Neural cell (in vitro differentiated cells): ENCODE data around the gene AP1M2. TPM values are rescaled to one million over a fixed set of nuclear protein-coding genes. Genes with fewer than 3 reads are reported as not detected.

Experiments used
- H2AFZ ChIP-seq: fragments of 200-600, 300-800 bp; sonication (generic), shearing (Covaris generic); 2 replicates; pipeline ENCODE4 v1.6.0; 2014; ENCODE audit warnings: low read depth, mild to moderate bottlenecking, antibody characterized with exemption, low read length, moderate library complexity
- H3F3A ChIP-seq: fragments of 200-600 bp; shearing (Covaris generic); 2 replicates; pipeline ENCODE4 v1.6.1; 2016; ENCODE audit warnings: mild to moderate bottlenecking, moderate library complexity, mixed read lengths, antibody characterized with exemption, low read length; ENCODE audit not compliant: insufficient read depth, poor library complexity, severe bottlenecking
- H3K27ac ChIP-seq: fragments of 200-600, 300-800 bp; sonication (generic), shearing (Covaris generic); 2 replicates; pipeline ENCODE4 v1.5.1; 2014; ENCODE audit warnings: mild to moderate bottlenecking, low read length, moderate library complexity
- H3K27me3 ChIP-seq: fragments of 300-800, 200-600 bp; sonication (generic), shearing (Covaris generic); 2 replicates; pipeline ENCODE4 v1.6.0; 2014; ENCODE audit warnings: mild to moderate bottlenecking, low read depth, low read length, moderate library complexity; ENCODE audit not compliant: insufficient read depth
- H3K36me3 ChIP-seq: fragments of 300-800, 200-600 bp; sonication (generic), shearing (Covaris generic); 2 replicates; pipeline ENCODE4 v1.5.1; 2014; ENCODE audit warnings: mild to moderate bottlenecking, antibody characterized with exemption, low read length, moderate library complexity; ENCODE audit not compliant: insufficient read depth
- H3K4me2 ChIP-seq: fragments of 300-800, 200-600 bp; sonication (generic), shearing (Covaris generic); 2 replicates; pipeline ENCODE4 v1.6.0; 2014; ENCODE audit warnings: mild to moderate bottlenecking, low read length
- H3K4me3 ChIP-seq: fragments of 300-800, 200-600 bp; sonication (generic), shearing (Covaris generic); 2 replicates; pipeline ENCODE4 v1.5.1; 2014; ENCODE audit warnings: mild to moderate bottlenecking, low read length, moderate library complexity
- H3K79me2 ChIP-seq: fragments of 200-600 bp; shearing (Covaris generic); replicated peaks from 2 replicates; pipeline ENCODE4 v1.6.0; 2014; ENCODE audit warnings: mild to moderate bottlenecking, low read length, moderate library complexity; ENCODE audit not compliant: insufficient read depth
- H3K9ac ChIP-seq: fragments of 300-800, 200-600 bp; sonication (generic), shearing (Covaris generic); 2 replicates; pipeline ENCODE4 v1.6.1; 2016; ENCODE audit warnings: mild to moderate bottlenecking, low read length, mixed read lengths
- H3K9me2 ChIP-seq: fragments of 200-600 bp; shearing (Covaris generic); 2 replicates; pipeline ENCODE4 v1.6.1; 2016; ENCODE audit warnings: mild to moderate bottlenecking, low read length, mixed read lengths; ENCODE audit not compliant: insufficient read depth
- H3K9me3 ChIP-seq: fragments of 200-600, 300-800 bp; sonication (generic), shearing (Covaris generic); 2 replicates; pipeline ENCODE4 v1.6.1; 2016; ENCODE audit warnings: mild to moderate bottlenecking, mixed run types, low read length, moderate library complexity, mixed read lengths
- H4K20me1 ChIP-seq: fragments of 200-600 bp; shearing (Covaris generic); 2 replicates; pipeline ENCODE4 v1.6.1; 2016; ENCODE audit warnings: mild to moderate bottlenecking, mixed run types; ENCODE audit not compliant: insufficient read depth
- CTCF ChIP-seq: fragments of 450-650 bp; IDR thresholded peaks from 2 replicates; pipeline ENCODE4 v1.5.1; 2014; ENCODE audit warnings: antibody characterized with exemption, mild to moderate bottlenecking, moderate library complexity; ENCODE audit not compliant: poor library complexity, severe bottlenecking
- EP300 ChIP-seq: fragments of 450-650 bp; conservative IDR thresholded peaks from 2 replicates; pipeline ENCODE4 v1.6.1; 2014; ENCODE audit warnings: antibody characterized with exemption, mild to moderate bottlenecking, moderate library complexity; ENCODE audit not compliant: poor library complexity, severe bottlenecking
- EZH2 ChIP-seq: fragments of 200-600, 300-800 bp; shearing (Covaris generic), sonication (generic); IDR thresholded peaks from 2 replicates; pipeline ENCODE4 v1.6.1; 2014; ENCODE audit warnings: antibody characterized with exemption, low read length, borderline replicate concordance, mild to moderate bottlenecking; ENCODE audit not compliant: insufficient read depth, poor library complexity, severe bottlenecking
- MXI1 ChIP-seq: fragments of 450-650 bp; conservative IDR thresholded peaks from 2 replicates; pipeline ENCODE4 v1.6.1; 2014; ENCODE audit warnings: antibody characterized with exemption, mild to moderate bottlenecking; ENCODE audit not compliant: poor library complexity, severe bottlenecking
- POLR2AphosphoS5 ChIP-seq: IDR thresholded peaks from 2 replicates; pipeline ENCODE4 v1.6.1; 2012
- RAD21 ChIP-seq: fragments of 450-650 bp; conservative IDR thresholded peaks from 2 replicates; pipeline ENCODE4 v1.6.1; 2014; ENCODE audit warnings: antibody characterized with exemption, mild to moderate bottlenecking, moderate library complexity
- REST ChIP-seq: IDR thresholded peaks from 2 replicates; pipeline ENCODE4 v1.6.1; 2012; ENCODE audit warnings: borderline replicate concordance
- SMC3 ChIP-seq: fragments of 450-650 bp; conservative IDR thresholded peaks from 2 replicates; pipeline ENCODE4 v1.6.1; 2014; ENCODE audit warnings: antibody characterized with exemption, mild to moderate bottlenecking, moderate library complexity; ENCODE audit not compliant: poor library complexity
- TAF1 ChIP-seq: IDR thresholded peaks from 2 replicates; pipeline ENCODE4 v1.6.1; 2012; ENCODE audit warnings: low read depth
- polyA plus RNA-seq: library from polyadenylated mRNA; depleted of rRNA; stranded (reverse); fragments of >200 nt; gene quantifications from 2 replicates; pipeline ENCODE4 v1.2.3, GENCODE V29; 2014

The AP1M2 gene
- polyA plus RNA-seq, 1 donor from 2014 or later: 0.38 TPM

DNA sequence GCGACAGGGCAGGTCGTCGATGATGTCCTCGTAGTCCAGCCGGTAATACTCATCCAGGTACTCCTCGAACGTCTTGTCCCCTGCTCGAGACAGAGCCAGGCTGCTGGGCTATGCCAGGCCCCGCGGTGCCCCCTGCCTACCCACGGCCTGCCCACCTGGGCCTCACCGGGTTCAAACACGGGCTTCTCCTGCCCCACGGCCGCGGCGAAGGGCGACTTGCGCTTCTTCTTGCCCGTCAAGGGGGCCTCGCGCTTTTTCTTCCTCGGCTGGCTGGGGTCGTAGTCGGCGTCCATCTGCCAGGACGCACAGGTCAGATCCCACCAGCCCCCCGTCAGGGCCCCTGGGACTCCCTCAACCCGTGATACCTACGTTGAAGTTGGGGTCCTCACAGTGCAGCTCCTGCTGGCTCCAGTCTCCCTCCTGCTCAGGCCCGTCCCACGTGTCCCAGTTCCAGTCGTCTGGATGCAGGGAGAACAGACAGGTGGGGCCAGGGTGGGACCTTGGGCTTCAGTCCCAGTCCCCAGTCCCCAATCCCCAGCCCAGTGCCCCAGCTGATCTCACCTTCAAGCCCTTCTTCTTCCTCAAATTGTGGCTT lies 29.4 kb downstream of the AP1M2 start:
- peaks cover 2% of the 10 kb centered on the region for H3K36me3 ChIP-seq

DNA sequence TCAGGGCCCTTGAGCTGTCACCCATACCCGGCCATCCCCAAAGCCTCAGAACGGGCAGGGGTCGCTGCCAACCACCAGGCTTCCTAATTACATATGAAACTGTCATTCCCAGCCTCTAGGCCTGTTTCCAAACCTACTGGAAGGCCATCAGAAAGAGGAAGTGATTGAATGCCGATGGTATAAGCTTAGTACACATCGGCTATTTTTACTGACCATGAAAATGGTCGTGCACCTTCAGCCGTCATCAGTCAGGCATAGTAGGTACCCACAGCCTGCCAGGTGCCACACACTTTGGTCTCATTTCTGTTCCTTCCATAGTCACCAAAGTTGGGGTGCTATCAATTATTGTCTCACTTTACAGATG lies 31.5 kb downstream of the AP1M2 start:
- H3K4me3 ChIP-seq: no peak overlapping the region
- TF ChIP-seq CTCF: no peak
- TF ChIP-seq EZH2: no peak
- no peak for TF ChIP-seq SMC3
- no peak for TF ChIP-seq EP300
- no peak for TF ChIP-seq POLR2AphosphoS5
- TF ChIP-seq MXI1: no peak
- no peak for TF ChIP-seq RAD21
- no peak for TF ChIP-seq TAF1
- TF ChIP-seq REST: no peak
- no peaks in the 10 kb centered on the region for H3K9me2 ChIP-seq
- no peaks in the 10 kb centered on the region for H4K20me1 ChIP-seq
- H3K27ac ChIP-seq: no peak overlapping the region
- H3K36me3 ChIP-seq: peaks cover 7% of the 10 kb centered on the region
- no peaks in the 10 kb centered on the region for H3F3A ChIP-seq
- H3K9me3 ChIP-seq: no peaks in the 10 kb centered on the region
- H3K4me2 ChIP-seq: no peak overlapping the region
- no peaks in the 10 kb centered on the region for H3K27me3 ChIP-seq
- no peaks in the 10 kb centered on the region for H3K79me2 ChIP-seq
- H2AFZ ChIP-seq: no peak overlapping the region
- H3K9ac ChIP-seq: no peak overlapping the region

More for the DNA sequence above, 29.4 kb downstream of the AP1M2 start:
- H3K27me3 ChIP-seq: no peaks in the 10 kb centered on the region
- H4K20me1 ChIP-seq: no peaks in the 10 kb centered on the region
- H3K9ac ChIP-seq: no peak overlapping the region
- H3K9me2 ChIP-seq: no peaks in the 10 kb centered on the region
- H3K79me2 ChIP-seq: no peaks in the 10 kb centered on the region
- no peaks in the 10 kb centered on the region for H3F3A ChIP-seq
- no peak overlapping the region for H3K27ac ChIP-seq
- H2AFZ ChIP-seq: no peak overlapping the region
- no peak overlapping the region for H3K4me3 ChIP-seq
- TF ChIP-seq SMC3 (no peak), EP300 (no peak), REST (no peak), EZH2 (no peak)
- no peaks in the 10 kb centered on the region for H3K9me3 ChIP-seq
- H3K4me2 ChIP-seq: no peak overlapping the region
